Epithelial cell of esophagus (primary cell): Measurements from ENCODE around the gene MRPL51.

ENCODE experiments used
- DNase-seq: peaks from one replicate; pipeline ENCODE4 v3.0.0; 2010; ENCODE audit warnings: low read depth
- H3K4me3 ChIP-seq: 2 replicates; pipeline ENCODE4 v1.5.1; 2011; ENCODE audit warnings: mild to moderate bottlenecking, low read length, control low read depth
- TF ChIP-seq, protein P1 (sequence below): IDR thresholded peaks from 2 replicates; pipeline ENCODE4 v1.5.1; 2011; ENCODE audit warnings: low read depth, mild to moderate bottlenecking, low read length, control low read depth, inconsistent platforms; ENCODE audit not compliant: insufficient read depth; ENCODE audit errors: missing control alignments

Gene MRPL51

DNA sequence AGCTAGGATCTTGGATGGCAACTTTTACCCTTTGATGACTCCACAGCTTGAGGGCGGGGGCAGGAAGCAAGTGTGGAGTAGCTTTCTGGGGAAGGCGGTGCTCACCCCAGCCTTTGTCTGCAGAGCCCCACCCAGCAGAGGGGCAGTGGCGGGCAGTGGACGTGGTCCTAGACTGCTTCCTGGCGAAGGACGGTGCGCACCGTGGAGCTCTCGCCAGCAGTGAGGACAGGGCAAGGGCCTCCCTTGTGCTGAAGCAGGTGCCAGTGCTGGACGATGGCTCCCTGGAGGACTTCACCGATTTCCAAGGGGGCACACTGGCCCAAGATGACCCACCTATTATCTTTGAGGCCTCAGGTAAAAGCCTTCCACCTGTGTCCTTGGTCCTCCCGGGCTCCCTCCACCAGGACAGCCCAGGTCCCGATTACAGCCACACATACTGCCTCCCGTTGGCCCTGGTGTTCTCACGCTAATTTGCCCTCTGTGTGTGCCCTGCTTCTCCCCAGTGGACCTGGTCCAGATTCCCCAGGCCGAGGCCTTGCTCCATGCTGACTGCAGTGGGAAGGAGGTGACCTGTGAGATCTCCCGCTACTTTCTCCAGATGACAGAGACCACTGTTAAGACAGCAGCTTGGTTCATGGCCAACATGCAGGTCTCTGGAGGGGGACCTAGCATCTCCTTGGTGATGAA is 40.0 kb downstream of the MRPL51 start:
- H3K4me3 ChIP-seq, result peak overlapping the region; percentile 61
- TF ChIP-seq, protein P1, sequence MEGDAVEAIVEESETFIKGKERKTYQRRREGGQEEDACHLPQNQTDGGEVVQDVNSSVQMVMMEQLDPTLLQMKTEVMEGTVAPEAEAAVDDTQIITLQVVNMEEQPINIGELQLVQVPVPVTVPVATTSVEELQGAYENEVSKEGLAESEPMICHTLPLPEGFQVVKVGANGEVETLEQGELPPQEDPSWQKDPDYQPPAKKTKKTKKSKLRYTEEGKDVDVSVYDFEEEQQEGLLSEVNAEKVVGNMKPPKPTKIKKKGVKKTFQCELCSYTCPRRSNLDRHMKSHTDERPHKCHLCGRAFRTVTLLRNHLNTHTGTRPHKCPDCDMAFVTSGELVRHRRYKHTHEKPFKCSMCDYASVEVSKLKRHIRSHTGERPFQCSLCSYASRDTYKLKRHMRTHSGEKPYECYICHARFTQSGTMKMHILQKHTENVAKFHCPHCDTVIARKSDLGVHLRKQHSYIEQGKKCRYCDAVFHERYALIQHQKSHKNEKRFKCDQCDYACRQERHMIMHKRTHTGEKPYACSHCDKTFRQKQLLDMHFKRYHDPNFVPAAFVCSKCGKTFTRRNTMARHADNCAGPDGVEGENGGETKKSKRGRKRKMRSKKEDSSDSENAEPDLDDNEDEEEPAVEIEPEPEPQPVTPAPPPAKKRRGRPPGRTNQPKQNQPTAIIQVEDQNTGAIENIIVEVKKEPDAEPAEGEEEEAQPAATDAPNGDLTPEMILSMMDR, result no peak
- DNase-seq, result peak; percentile 14

DNA sequence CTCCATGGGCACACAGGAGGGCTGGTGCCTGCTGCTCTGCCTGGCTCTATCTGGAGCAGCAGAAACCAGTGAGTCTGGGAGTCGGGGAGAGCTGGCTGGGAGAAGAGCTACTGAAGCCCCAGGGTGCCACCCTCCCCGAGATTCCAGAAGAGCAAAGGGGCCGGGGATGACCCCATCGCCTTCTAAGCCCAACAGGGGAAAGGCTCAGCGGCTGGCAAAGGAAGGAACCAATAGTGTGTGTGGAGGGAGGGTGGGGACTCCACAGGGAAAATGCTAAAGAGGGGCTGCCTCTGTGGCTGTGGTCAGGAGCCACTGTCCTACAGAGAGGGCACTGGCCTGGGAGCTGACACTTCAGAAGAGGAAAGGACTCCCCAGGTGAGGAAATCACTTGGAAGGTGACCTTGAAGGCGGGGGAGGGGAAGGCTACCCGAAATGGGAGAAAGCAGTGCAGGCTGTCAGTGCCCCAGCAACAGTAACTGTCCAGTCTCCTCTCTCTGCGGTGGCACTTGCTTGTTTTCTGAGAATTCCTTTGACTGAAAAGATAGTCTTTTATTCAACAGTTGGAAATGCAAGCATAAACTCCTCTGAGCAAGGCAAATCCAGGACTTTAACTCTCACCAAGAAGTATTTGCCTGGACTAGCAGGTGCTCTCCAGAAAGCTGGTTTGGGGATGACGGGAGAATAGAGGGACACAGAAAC is 40.7 kb downstream of the MRPL51 start:
- peak overlapping the region; percentile 61 for H3K4me3 ChIP-seq
- TF ChIP-seq, protein P1, result no peak
- DNase-seq, result no peak

DNA sequence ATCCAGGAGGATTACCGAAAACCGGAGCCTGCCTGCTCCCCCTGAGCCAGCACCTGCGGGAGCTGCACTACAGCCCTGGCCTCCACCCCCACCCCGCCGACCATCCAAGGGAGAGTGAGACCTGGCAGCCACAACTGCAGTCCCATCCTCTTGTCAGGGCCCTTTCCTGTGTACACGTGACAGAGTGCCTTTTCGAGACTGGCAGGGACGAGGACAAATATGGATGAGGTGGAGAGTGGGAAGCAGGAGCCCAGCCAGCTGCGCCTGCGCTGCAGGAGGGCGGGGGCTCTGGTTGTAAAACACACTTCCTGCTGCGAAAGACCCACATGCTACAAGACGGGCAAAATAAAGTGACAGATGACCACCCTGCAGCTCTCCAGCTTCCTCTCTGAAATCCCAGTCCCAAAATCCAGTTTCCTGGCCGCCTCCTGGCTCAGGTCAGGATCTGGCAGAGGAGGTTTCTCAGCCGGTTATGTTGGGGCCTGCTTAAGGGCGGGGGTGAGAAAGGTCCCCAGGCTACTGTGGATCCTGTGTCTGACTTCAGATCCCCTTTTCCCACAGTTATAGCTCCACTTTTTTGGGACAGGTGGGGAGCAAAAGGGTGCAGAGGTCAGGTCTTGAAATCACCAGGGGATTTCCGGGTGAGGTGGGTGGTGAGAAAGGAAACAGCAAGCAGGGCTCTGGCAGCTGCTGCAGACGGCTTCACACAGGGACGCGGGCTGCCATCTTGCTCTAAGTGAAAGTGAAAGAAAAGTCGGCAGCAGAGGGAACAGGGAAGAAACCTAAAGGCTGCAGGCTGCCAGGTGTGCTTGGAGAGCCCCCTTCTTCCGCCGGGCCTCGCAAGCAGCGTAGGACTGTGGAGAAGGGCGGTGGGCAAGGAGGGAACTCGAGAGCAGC is 41.5 kb downstream of the MRPL51 start, which contains the start of gene TAPBPL:
Gene TAPBPL (plus strand): TSS at position 695 of the 897 bp plus-strand sequence. CDS start 207 bp downstream, outside the sequence.
- TF ChIP-seq, protein P1, result no peak
- peak; percentile 71 for DNase-seq
- H3K4me3 ChIP-seq, result peak within 1 kb of the TSS; percentile 61

DNA sequence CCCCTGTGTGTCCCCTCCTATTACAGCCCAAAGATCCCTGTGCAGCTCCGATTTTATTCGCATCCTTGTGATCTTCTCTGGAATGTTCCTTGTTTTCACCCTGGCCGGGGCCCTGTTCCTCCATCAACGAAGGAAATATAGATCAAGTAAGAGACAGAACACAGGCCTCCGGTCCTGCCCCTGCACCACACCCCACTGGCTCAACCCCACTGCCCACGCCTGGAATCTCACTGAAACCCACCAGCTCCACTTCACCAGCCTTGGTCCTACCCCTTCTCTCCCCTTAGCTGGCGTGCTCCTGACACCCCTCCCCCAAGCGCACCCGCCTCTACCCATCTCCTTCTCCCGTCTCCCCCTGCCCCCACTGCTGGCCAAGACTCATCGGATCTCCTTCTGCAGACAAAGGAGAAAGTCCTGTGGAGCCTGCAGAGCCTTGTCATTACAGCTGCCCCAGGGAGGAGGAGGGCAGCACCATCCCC is 42.2 kb downstream of the MRPL51 start:
- DNase-seq, result no peak
- H3K4me3 ChIP-seq, result peak overlapping the region; percentile 61
- TF ChIP-seq, protein P1, result no peak

DNA sequence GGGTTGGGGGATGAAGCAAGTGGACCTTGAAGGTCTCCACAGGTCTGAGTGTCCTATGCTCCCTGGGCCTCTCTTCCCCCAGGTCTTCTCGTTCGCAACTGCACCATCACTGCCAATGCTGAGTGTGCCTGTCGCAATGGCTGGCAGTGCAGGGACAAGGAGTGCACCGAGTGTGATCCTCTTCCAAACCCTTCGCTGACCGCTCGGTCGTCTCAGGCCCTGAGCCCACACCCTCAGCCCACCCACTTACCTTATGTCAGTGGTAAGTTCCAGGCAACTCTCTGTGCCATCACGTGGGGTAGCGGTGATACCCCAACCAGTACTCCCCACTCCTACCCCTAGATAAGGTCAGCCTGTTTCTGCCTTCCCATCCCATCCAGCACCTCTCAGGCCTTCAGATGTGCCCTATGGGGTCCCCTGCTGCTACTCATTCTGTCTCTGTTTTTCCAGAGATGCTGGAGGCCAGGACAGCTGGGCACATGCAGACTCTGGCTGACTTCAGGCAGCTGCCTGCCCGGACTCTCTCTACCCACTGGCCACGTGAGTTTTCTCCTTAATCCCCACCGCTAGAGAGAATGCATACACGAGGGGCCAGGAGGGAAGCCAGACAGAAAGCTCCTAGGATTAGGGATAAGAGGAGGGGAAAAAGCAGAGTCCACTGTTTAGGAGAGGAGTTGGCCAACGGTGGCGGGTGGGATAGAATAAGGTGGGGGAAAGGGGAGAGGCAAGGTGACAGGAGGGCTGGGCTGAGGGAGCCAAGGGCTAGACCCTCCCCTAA is 42.8 kb downstream of the MRPL51 start:
- DNase-seq, result no peak
- TF ChIP-seq, protein P1, result no peak
- peak overlapping the region; percentile 61 for H3K4me3 ChIP-seq
